GM12878 (cell line): ENCODE data around the gene PRKCZ.

Source experiments
- POLR2AphosphoS5 ChIP-seq: IDR thresholded peaks from 2 replicates; pipeline ENCODE4 v1.6.1; 2011; ENCODE audit warnings: mild to moderate bottlenecking, low read length, inconsistent platforms
- RAD21 ChIP-seq: IDR thresholded peaks from 2 replicates; pipeline ENCODE4 v1.6.1; 2011; ENCODE audit warnings: mild to moderate bottlenecking, low read depth, low read length, moderate library complexity; ENCODE audit not compliant: insufficient read depth
- TF ChIP-seq, protein P1 (sequence below): IDR thresholded peaks from 2 replicates; pipeline ENCODE4 v1.6.1; 2012; ENCODE audit warnings: mild to moderate bottlenecking, low read depth, low read length
- TF ChIP-seq, protein P2 (sequence below), 3 experiments: IDR thresholded peaks in 2 of 3; conservative IDR thresholded peaks in 1 of 3; 2 replicates each; pipeline ENCODE4 v1.5.1; 2011; ENCODE audit warnings: low read depth in 3 of 3, low read length in 3 of 3, mild to moderate bottlenecking in 3 of 3, control low read depth in 2 of 3, moderate library complexity in 2 of 3, inconsistent platforms in 1 of 3, mixed read lengths in 1 of 3; ENCODE audit not compliant: control insufficient read depth in 2 of 3, insufficient read depth in 1 of 3; ENCODE audit errors: extremely low read depth in 1 of 3
- TF ChIP-seq, protein P3 (sequence below): fragments of 450-650 bp; formaldehyde crosslinking; IDR thresholded peaks from 2 replicates; pipeline ENCODE4 v1.4.0; 2020; ENCODE audit warnings: mild to moderate bottlenecking, moderate library complexity

DNA sequence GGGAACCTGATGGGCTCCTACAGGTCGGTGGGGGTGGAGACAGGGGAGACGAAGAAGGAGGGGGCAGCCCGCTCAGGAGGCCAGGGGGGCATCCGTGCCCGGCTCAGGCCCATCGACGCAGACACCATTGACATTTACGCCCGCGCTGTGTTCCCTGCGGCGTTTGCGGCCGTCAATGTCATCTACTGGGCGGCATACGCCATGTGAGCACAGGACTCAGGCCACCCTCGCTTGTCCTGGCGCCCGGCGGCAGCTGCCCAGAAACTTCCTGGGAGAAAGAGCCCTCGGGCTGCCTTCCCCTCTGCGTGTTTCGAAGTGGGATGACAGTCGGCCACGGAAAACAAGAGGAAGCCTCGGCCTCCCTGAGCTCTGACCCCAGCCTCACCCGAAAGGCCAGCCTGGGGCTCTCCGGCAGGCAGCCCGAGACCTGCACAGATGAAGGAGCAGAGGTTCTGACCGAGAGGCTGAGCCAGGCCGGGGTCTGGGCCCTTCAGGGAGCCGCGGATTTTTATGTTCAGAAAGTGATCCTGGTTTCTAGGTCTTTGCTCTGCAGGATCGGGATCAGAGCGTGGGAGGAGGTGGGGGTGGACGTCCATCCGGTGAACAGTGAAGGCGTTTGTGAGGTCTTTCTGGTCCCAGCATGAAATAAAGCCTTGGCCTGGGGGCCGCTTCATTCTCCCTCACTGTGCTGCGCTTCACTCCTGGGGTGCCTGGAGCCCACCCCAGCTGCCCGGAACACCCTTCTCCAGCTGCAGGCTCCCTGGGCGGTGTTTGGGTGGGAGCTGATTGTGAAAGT, 19.9 kb upstream of the PRKCZ start:
- TF ChIP-seq, protein P1, sequence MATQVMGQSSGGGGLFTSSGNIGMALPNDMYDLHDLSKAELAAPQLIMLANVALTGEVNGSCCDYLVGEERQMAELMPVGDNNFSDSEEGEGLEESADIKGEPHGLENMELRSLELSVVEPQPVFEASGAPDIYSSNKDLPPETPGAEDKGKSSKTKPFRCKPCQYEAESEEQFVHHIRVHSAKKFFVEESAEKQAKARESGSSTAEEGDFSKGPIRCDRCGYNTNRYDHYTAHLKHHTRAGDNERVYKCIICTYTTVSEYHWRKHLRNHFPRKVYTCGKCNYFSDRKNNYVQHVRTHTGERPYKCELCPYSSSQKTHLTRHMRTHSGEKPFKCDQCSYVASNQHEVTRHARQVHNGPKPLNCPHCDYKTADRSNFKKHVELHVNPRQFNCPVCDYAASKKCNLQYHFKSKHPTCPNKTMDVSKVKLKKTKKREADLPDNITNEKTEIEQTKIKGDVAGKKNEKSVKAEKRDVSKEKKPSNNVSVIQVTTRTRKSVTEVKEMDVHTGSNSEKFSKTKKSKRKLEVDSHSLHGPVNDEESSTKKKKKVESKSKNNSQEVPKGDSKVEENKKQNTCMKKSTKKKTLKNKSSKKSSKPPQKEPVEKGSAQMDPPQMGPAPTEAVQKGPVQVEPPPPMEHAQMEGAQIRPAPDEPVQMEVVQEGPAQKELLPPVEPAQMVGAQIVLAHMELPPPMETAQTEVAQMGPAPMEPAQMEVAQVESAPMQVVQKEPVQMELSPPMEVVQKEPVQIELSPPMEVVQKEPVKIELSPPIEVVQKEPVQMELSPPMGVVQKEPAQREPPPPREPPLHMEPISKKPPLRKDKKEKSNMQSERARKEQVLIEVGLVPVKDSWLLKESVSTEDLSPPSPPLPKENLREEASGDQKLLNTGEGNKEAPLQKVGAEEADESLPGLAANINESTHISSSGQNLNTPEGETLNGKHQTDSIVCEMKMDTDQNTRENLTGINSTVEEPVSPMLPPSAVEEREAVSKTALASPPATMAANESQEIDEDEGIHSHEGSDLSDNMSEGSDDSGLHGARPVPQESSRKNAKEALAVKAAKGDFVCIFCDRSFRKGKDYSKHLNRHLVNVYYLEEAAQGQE: no peak
- TF ChIP-seq, protein P2, sequence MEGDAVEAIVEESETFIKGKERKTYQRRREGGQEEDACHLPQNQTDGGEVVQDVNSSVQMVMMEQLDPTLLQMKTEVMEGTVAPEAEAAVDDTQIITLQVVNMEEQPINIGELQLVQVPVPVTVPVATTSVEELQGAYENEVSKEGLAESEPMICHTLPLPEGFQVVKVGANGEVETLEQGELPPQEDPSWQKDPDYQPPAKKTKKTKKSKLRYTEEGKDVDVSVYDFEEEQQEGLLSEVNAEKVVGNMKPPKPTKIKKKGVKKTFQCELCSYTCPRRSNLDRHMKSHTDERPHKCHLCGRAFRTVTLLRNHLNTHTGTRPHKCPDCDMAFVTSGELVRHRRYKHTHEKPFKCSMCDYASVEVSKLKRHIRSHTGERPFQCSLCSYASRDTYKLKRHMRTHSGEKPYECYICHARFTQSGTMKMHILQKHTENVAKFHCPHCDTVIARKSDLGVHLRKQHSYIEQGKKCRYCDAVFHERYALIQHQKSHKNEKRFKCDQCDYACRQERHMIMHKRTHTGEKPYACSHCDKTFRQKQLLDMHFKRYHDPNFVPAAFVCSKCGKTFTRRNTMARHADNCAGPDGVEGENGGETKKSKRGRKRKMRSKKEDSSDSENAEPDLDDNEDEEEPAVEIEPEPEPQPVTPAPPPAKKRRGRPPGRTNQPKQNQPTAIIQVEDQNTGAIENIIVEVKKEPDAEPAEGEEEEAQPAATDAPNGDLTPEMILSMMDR (IDR thresholded peaks at IDR 0.05 in 2 of 3, conservative IDR thresholded peaks at IDR 0.05 in 1 of 3; ENCODE audit: control insufficient read depth in 2 of 3, extremely low read depth in 1 of 3, insufficient read depth in 1 of 3, low read depth in 3 of 3, low read length in 3 of 3): no peak
- TF ChIP-seq, protein P3, sequence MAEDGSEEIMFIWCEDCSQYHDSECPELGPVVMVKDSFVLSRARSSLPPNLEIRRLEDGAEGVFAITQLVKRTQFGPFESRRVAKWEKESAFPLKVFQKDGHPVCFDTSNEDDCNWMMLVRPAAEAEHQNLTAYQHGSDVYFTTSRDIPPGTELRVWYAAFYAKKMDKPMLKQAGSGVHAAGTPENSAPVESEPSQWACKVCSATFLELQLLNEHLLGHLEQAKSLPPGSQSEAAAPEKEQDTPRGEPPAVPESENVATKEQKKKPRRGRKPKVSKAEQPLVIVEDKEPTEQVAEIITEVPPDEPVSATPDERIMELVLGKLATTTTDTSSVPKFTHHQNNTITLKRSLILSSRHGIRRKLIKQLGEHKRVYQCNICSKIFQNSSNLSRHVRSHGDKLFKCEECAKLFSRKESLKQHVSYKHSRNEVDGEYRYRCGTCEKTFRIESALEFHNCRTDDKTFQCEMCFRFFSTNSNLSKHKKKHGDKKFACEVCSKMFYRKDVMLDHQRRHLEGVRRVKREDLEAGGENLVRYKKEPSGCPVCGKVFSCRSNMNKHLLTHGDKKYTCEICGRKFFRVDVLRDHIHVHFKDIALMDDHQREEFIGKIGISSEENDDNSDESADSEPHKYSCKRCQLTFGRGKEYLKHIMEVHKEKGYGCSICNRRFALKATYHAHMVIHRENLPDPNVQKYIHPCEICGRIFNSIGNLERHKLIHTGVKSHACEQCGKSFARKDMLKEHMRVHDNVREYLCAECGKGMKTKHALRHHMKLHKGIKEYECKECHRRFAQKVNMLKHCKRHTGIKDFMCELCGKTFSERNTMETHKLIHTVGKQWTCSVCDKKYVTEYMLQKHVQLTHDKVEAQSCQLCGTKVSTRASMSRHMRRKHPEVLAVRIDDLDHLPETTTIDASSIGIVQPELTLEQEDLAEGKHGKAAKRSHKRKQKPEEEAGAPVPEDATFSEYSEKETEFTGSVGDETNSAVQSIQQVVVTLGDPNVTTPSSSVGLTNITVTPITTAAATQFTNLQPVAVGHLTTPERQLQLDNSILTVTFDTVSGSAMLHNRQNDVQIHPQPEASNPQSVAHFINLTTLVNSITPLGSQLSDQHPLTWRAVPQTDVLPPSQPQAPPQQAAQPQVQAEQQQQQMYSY (CRISPR knock-in tag): no peak
- TF ChIP-seq POLR2AphosphoS5 (no peak), RAD21 (no peak)
